Uterus (tissue), 2 donors: ENCODE measurements around the gene C1QB.
"Not testable (repeated sequence)": the region's sequence is repeated elsewhere in the genome, so short reads cannot be mapped to it uniquely, and the experiment has no call there.

Experiments
- CTCF ChIP-seq, 4 experiments: fragments of 200-600 bp in 2 of 4; fragments of 450-650 bp in 2 of 4; sonication (generic) in 2 of 4; IDR thresholded peaks; one replicate each; pipeline ENCODE4 v1.5.1; 2016 to 2019; ENCODE audit warnings: antibody characterized with exemption in 4 of 4, mild to moderate bottlenecking in 2 of 4, moderate library complexity in 1 of 4
- POLR2A ChIP-seq, 2 donors: fragments of 450-650 bp; IDR thresholded peaks; one replicate each; pipeline ENCODE4 v1.6.1; 2016; ENCODE audit warnings: antibody characterized with exemption in 2 of 2, mild to moderate bottlenecking in 1 of 2, moderate library complexity in 1 of 2

DNA sequence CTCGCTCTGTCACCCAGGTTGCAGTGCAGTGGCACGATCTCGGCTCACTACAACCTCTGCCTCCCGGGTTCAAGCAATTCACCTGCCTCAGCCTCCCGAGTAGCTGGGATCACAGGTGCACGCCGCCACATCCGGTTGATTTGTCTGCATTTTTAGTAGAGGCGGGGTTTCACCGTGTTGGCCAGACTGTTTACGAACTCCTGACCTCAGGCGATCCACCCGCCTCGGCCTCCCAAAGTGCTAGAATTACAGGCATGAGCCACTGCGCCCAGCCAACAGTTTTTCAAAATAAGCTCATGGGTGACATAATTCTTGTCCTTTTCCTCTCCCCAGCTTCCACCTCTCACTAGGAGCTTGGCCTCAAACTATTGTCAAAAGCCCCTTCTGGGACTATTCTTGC is 23.1 kb downstream of the C1QB start:
- TF ChIP-seq CTCF, POLR2A (IDR thresholded peaks at IDR 0.05): not testable (repeated sequence)
